Activated CD8-positive, alpha-beta memory T cell treated with anti-CD3 and anti-CD28 coated beads for 24 hours (primary cell): Measurements from ENCODE around the gene NHERF1.

Experiments
- DNase-seq: peaks from one replicate; pipeline ENCODE4 v3.0.0-alpha.2; 2020

The NHERF1 gene

DNA sequence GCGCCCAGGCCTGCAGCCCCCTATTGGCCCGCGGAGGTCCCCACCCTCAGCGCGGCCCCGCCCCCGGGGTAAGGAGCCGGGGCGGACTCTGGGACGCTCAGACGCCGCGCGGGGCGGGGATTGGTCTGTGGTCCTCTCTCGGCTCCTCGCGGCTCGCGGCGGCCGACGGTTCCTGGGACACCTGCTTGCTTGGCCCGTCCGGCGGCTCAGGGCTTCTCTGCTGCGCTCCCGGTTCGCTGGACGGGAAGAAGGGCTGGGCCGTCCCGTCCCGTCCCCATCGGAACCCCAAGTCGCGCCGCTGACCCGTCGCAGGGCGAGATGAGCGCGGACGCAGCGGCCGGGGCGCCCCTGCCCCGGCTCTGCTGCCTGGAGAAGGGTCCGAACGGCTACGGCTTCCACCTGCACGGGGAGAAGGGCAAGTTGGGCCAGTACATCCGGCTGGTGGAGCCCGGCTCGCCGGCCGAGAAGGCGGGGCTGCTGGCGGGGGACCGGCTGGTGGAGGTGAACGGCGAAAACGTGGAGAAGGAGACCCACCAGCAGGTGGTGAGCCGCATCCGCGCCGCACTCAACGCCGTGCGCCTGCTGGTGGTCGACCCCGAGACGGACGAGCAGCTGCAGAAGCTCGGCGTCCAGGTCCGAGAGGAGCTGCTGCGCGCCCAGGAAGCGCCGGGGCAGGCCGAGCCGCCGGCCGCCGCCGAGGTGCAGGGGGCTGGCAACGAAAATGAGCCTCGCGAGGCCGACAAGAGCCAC lies at the start of gene NHERF1:
Gene NHERF1 (plus strand): TSS at position 100 of the 750 bp plus-strand sequence. CDS start 219 bp downstream, at position 319.
- peak; percentile 98 for DNase-seq

DNA sequence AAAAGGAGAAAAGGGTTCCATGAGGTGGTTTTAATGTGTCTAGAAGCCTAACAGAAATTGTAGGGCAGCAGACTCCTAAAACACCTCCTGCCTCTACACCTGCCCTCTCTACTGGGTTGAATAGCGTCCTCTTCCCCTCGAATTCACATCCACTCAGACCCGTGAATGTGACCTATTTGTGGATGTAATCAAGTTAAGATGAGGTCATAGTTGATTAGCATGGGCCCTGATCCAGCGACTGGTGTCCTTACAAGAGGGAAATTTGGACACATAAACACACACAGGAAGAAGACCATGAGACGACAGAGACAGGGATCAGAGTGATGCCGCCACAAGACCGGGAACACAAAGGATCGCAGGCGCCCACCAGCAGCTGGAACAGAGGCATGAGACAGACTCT lies 49.2 kb upstream of the NHERF1 start:
- DNase-seq, result no peak

DNA sequence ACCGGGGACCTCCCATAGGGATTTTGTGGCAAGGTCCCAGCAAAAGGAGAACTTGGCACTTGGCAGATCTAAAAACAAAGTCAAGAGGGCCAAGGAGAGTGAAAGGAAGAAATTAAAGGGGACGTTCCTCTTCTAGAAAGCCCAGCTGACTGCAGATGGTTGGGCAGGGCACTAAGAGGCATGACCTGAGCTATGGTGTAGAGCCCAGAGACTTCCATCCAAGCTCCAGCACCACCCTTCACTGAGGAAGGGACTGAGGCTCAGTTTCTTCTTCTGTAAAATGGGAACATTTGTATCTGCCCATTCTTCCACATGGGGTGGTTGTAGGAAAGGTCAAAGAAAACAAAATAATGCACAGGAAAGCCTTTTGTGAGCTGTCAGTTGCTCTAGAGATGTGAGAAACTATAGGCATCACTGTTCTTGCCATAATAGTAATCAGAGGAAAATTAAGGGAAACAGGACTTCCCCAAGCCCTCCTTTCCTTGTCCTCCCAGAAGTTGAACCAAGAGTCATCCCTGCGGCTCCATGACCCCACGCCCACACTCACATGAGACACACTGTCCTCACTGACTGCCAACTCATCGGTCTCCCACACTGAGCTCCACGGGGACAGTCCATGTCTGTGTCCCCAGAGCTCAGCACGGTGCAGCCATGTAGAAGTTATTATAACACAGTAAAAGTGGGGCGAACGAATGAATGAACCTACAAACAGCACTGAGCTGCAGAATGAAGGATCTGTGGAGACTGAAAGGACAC lies 46.1 kb upstream of the NHERF1 start:
- no peak for DNase-seq

DNA sequence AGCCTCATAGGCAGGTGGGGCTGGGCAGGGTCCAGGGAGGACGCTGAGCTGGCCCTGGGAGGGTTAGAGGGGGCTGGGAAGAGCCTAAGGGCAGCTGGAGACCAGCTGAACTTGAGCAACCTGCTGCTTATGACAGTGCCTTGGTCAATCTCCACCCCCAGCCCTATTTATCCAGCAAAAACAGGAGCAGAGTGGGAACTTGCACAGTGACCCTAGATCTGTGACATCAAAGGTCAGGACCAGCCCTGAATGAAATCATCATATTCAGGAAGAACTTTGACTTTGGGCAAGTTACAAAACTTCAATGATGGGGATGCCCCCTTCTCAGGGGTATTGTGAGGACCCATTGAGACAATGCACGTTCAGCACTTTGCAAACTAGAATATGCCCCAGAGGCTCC lies 45.1 kb upstream of the NHERF1 start:
- no peak for DNase-seq

DNA sequence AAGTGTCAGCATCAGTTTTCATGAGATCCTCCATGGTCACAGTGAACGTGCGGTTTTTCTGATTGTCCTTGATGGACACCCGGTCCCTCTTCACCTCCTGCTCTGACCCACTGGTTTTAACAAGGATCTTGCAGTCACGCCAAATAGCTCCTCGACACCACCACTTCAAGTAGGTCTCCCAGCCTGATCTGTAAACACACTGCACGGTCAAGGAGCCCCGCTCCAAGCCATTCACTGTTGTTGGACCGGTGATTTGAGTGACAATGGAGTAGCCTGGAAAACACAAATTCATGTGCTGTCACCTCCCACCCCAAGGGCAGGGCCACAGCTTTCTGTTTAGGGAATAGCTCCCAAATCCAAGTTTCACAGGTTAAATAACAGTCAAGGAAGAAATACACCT lies 43.9 kb upstream of the NHERF1 start:
- no peak for DNase-seq

DNA sequence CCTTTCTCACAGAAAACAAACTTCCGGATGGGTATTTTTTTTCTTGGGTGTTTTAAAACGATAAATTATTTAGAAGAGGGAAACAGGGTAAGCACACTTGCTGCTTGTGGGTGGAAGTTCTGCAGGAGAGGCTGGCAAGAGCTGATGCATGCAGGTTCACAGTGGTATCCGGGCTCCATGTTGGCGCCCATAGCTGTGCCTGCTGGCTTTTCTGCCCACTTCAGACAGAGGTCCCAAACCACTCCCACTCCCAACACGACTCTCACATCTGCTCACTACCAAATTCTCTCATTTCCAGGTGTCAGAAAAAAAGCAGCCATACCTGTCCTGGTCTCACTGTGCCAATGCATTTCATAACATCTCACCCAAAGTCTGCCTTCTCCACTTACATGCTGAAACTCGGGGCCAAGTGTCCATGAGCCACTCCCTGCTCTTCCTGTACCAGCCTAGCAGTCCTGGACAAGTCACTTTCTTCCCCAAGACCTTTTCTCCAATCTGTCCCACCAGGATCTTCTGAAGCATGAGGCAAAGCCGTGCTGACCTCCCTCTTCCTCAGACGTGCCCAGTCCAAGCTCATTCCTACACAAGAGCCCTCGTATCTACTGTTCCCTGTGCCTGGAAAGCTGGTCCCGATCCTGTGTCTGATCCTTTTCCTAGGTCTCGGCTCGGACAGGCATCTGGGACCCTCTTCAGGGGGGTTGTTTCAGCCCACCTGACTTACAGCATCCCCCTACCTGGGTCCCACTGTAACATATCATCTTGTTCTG lies 37.2 kb upstream of the NHERF1 start:
- DNase-seq, result no peak

DNA sequence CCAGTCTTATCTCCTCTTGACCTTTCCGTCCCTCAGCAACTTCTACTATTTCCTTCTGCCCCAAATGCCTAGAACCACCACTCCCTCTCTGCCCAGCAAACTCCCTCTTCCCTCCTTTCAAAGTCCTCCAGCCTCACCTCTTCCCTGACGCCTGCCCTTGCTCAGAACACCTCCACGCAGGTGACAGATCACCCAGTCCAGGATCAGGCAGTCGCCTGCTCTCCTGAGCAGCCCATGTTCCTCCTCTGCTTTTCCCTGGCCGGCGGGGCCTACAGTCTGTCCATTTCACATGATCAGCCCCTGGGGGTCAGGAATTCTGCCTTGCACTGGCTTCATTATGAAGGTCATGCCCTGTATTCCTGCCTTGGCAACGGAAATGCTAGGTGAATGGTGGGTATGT lies 36.1 kb upstream of the NHERF1 start:
- DNase-seq, result no peak

DNA sequence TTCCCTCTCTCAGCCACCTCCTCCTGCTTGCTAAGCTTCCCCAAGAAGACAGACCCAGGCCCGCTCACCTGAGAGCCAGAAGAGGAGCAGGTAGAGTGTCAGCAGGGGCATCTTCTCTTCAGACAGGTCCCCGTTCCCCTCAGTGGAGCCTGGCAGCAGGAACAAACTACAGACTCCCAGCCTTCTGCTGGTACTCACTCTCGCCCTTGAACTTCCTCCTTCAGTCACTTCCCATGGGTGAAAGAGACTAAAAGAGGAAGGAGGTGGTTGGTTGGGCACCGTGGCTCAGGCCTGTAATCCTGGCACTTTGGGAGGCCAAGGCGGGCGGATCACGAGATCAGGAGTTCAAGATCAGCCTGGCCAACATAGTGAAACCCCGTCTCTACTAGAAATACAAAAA lies 35.7 kb upstream of the NHERF1 start, which contains the start of gene CD300LF:
Gene CD300LF (minus strand): TSS at position 168 of the 400 bp plus-strand sequence. CDS start 57 bp downstream, at position 111.
- DNase-seq, result no peak

DNA sequence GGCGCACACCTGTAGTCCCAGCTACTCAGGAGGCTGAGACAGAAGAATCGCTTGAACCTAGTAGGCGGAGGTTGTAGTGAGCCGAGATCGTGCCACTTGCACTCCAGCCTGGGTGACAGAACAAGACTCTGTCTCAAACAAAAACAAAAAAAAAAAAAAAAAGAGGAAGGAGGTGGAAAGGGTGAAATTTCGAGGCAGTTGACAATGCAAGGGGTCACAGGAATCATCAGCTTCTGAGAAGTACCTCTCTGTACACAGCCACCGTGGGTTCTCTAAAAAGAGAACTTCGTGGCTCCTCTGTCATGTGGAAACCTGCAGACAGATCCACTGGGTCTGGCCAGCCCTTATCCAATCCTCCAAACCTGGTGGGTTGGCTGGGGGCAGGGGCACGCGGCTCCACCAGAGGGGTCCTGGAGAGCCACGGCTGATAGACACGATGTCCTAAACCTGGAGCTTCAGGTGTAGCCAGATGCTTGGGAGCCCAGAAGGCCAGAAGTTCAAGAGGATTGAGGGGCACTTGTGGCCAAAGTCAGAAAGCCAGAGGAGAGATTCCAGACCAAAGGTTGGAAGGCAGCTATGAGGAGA lies 35.2 kb upstream of the NHERF1 start:
- no peak for DNase-seq

DNA sequence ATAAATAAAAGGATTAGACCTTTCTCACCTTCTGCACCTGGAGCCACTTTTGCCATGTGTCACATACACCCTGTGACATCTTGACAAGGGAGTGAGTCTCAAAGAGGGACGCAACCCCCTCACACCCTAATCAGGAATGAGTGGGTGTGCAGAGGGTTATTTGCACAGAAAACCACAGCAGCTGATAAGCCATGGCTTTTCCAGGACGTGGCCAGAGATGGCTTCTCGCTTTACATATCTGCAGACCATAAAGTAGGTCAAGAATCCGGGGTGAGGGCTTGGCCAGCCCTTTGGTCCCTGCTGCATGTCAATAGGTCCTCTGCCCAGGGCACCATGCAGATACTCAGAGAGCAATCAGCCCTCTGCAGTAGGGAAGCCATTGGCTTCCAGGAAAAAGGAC lies 33.3 kb upstream of the NHERF1 start:
- DNase-seq, result no peak

DNA sequence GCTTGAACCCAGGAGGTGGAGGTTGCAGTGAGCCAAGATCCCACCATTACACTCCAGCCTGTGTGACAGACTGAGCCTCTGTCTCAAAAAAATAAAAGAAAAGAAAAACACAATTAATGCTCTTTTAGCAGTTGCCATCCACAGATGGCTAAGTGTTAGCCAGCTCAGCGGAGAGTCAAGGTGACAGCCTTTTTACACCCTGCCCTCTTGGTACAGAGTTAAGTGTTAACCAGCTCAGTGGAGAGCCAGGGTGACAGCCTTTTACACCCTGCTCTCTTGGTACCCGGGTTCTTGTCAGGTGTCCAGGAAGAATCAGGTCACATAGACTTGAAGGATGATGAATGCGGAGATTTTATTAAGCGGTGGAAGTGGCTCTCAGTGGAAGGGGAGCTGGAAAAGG lies 27.9 kb upstream of the NHERF1 start:
- no peak for DNase-seq

DNA sequence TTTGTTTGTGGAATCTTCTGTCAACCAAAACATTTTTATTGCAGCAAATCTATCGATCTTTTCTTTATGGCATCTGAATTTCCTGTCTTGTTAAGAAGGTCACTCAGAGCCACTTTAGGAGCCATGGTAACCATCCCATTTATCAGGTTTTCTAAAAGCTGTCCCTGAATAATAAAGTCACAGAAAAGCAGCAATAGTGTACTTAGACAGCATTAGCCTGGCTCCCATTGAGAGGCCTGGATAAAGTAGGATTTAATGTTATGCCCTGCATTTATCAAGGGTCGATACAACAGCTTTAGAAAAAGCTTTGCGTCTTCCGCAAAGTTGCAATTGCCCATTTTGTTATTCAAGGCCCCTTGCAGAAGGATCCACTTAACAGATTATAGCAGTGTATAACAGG lies 25.6 kb upstream of the NHERF1 start:
- no peak for DNase-seq

DNA sequence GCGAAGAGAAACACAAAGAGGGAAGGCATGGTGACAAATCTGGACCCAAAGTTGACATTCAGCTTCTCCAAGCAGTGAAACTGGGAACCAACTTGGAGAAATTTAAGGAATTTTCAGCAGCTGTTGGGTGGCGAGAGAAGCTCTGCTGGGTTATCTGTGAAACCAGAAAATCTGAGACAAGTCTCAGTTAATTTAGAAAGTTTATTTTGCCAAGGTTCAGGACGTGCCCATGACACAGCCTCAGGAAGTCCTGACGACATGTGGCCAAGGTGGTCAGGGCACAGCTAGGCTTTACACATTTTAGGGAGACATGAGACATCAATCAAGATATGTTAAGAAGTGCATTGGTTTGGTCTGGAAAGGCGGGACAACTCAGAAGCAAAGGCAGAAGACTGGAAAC lies 24.5 kb upstream of the NHERF1 start:
- DNase-seq, result no peak

DNA sequence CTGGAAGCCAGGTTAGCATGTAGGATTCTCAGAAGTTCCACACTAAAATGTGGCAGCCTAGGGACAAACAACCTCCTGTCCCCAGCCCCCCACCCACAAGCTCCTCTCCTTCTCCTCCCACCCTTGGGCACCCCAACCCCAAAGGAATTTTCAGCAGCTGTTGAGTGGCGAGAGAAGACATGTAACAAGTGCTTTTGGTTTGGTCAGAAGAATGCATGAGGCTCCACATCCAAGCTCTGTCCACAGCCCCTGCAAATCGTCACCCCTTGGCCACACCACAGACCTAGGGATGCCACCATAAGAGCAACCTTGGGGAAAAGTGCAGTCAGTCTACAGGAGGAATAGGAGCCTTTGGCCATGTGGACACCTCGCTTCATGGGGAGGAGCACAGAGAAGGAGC lies 23.3 kb upstream of the NHERF1 start:
- DNase-seq, result no peak

DNA sequence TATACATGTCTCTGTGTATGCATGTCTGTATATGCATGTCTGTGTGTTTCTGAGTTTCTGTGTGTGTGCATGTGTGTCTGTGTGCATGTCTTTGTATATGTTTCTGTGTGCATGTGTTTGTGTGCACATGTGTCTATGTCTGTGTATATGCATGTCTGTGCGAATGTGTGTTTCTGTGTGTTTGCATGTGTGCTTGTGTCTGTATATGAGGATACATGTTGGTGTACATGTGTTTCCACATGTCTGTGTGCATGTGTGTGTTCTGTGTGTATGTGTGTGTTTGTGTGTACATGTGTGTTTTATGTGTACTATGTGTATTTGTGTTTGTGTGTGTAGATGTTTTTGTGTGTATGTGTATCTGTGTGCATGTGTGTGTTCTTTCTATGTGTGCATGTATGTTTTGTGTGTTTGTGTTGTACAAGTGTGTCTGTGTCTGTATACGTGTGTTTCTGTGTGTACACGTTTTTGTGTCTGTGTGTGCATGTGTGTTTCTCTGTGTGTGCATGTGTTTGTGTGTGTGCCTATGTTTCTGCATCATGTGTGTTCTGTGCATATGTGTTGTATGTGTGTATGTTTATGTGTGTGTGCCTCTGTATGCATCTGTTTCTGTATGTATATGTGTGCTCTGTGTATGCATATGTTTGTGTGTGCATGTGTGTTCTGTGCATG lies 20.3 kb upstream of the NHERF1 start:
- DNase-seq, result no peak

DNA sequence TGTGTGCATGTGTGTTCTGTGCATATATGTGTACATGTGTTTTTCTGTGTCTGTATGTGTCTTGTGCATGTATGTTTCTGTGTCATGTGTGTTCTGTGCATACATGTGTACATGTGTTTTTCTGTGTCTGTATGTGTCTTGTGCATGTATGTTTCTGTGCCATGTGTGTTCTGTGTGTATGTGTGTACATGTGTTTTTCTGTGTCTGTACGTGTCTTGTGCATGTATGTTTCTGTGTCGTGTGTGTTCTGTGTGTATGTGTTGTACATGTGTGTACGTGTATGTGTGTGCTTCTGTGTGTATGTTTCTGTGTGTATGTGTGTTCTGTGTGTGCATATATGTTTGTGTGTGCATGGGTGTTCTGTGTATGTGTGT lies 19.7 kb upstream of the NHERF1 start:
- DNase-seq, result no peak

DNA sequence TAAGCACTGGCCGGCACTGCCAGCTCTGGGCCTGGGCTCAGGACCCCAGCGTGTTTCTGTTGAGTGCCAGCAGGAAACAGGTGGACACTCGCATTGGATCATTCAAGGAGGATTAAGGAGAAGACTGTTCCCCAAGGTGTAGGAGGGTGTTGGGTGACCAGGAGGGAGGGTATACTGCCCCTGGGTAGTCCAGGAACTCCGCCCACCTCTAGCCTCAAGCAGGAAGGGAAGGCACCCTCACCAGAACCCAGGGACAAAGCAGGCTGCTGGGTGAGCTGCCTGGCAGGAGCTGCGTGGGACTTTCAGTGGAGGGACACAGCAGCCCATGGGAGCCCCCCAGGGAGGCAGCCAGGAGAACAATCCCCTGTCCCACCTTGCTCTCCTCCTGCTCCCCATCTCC lies 19.1 kb upstream of the NHERF1 start:
- DNase-seq, result no peak

DNA sequence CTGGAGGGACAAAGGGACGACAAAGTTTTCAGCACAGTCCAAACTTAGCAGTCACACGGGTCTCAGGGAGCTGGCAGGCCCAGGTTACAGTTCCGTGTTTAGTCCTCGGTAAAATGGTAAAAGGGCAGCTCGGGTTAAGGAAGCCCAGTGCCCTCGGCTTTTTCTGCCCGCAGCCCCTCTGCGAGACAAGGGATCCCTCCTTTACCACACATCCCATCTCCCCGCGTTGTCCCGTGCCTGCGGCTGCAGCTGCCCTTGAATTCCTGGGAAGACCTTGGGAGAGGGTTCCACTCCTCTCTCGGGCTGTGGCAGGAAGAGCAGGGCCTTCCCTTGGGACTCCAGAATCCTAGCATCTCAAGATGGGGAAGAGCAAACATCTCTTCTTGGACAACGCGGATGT lies 18.6 kb upstream of the NHERF1 start:
- DNase-seq, result no peak

DNA sequence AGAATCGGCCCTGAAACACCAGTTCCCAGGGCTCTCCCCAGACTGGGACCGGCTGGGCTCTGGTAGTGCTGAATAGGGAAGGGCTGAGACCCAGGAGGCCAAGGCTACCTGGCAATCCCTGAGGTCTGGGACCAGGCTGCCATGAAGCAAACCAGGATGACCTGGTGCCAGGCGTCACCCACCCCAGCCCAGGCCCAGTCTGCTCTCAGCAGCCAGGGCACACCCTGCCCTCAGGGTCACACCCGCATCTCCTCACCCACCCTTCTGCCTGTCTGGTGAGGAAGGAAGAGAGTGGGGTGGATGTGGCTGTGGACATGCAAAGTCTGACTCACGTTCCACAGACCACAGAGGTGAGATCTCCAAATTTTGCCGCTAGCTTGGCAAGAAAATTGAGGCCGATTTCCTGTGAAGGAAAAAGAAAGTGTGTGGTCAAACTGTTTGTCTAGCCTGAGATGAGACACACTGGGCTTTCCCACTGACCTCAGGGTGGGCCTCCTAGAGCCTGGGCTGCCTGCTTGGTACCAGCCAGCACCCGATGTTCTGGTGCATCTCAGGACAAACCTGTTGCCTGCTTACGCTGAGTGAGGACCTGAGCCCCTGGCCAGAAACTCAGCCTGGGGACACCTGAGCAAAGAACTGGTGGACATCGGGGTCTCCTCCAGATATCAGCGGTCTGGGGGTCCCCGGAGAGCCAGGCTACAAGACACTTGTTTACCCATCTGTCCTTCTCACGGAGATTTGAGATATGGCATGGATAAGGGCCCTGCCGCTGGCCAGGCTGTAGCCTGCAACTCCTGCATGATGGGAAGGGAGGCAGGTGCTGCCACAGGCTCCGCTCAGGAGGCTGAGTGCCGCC lies 17.7 kb upstream of the NHERF1 start:
- DNase-seq, result no peak

DNA sequence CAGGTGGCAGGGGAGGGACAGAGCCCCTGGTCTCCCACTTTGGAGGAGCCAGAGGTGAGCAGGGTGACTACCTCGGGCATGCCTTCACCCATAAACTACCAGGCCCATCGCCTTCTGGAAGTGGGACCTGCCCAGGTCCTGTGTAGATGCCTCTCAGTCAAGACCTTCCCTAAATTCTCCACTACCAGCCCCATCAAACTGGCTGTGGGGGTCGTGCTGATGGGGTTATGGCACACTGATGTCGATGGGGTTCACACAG lies 17.2 kb upstream of the NHERF1 start:
- no peak for DNase-seq

DNA sequence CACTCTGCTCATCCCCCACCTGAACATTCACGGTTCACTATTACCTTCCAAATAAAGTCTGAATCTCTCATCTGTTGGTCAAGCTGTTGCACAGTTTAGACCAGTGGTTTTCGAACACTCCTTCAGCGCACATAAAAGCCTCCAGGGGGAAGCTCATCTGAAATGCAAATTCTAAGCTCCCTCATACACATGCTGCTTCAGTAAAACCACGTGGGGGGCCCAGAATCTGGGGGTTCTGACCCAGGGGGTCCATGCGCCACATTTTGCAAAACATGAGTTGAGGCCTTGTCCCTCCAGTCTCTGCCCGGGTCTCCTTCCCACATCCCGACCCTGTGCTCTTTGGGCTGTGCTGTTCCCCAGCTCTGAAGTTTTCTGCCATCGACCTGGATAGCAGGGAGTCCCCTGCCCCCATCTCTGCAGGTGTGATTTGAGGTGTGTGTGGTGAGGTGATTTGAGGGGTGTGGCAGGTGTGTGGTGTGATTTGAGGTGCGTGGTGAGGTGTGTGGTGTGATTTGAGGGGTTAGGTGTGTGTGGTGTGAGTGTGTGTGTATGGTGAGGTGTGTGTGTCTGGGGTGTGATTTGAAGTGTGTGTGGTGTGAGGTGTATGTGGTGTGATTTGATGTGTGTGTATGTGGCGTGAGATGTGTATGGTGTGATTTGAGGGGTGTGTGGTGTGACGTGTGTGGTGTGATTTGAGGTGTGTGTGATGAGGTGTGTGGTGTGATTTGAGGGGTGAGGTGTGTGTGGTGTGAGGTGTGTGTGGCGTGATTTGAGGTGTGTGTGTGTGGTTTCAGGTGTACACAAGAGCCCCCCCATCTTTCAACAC lies 16.2 kb upstream of the NHERF1 start:
- no peak for DNase-seq
